GM12872 (cell line): ENCODE data around the gene UNC5CL.

Experiments used
- TF ChIP-seq, protein P1 (sequence below): IDR thresholded peaks from 3 replicates; pipeline ENCODE4 v1.5.1; 2011; ENCODE audit warnings: low read depth, mild to moderate bottlenecking, low read length, moderate library complexity; ENCODE audit not compliant: insufficient read depth

Gene UNC5CL

DNA sequence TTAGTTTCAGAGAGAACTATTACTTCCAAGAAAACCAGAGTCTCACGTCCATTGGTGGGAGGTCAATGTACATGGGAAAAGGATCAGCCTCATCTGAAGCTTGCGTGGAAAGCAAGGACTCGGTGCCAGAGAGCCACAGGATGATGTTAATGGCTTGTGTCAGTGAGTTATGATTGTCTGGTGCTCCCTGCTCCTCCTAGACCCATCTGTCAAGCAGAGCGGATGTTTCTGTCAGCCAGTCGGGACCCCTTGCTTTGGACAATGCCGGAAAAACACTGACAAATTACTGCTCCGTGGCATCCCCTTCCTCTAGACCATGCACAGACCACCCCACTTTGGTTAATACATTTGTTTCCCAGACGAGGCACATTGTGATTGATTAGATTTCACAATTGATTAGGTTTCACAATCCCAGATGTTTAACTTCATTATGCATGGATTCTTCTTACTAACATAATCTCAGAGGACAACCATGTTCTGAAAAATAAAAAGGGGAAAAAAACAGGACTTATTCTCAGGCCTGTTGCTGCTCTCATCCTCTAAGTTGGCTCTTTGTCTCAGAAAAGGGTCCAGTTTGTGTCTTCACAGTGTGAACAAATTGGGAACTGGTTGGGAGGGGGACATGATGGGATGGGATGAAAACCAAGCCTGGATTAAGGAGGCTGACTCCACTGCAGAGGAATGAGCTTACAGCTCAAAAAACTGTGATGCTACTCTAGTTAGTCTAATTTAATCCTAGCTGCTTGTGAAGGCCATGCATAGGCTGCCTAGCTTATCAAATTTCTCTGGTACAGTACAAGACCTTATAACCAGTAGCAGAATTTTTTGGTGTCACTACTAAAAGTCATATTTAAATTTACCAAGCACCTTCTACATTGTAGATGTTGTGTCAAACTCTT is 51.9 kb downstream of the UNC5CL start:
- TF ChIP-seq, protein P1, sequence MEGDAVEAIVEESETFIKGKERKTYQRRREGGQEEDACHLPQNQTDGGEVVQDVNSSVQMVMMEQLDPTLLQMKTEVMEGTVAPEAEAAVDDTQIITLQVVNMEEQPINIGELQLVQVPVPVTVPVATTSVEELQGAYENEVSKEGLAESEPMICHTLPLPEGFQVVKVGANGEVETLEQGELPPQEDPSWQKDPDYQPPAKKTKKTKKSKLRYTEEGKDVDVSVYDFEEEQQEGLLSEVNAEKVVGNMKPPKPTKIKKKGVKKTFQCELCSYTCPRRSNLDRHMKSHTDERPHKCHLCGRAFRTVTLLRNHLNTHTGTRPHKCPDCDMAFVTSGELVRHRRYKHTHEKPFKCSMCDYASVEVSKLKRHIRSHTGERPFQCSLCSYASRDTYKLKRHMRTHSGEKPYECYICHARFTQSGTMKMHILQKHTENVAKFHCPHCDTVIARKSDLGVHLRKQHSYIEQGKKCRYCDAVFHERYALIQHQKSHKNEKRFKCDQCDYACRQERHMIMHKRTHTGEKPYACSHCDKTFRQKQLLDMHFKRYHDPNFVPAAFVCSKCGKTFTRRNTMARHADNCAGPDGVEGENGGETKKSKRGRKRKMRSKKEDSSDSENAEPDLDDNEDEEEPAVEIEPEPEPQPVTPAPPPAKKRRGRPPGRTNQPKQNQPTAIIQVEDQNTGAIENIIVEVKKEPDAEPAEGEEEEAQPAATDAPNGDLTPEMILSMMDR, result no peak

DNA sequence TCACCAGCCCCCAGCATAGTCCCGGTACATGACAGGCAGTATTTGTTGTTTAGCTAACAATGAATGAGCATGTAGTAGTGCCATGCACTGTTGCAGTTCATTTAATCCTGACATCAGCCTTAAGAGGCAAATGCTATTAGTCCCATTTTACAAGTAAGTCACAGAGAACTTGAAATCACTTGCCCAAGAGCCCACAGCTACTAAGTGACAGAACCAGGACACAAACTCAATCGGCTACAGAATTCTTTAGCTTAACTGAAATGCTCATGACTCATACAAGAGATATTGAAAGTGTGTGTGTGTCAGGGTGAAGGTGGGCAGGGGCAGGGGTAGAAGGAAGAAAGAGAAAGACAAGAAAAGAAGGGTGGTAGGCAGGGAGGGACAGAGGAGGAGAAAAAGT is 52.7 kb downstream of the UNC5CL start:
- TF ChIP-seq, protein P1, result no peak

DNA sequence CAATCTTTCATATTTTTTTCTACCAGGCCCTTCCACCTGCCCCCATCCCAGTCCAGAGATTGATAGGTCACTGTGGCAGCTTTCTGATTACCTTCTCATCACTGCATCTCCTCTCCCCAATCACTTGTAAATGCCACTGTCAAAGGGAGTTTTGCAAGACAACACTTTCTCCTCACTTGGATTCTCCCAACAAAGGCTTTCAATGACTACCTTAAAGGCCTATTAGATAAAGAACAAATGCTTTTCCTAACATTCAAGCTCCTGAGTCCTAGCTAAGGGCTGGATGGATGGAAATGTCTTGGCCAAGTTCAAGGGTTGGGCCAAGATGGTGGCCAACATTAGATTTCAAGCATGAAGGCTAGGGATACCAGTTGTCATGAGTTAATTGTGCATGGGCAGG is 55.3 kb downstream of the UNC5CL start:
- TF ChIP-seq, protein P1, result no peak

DNA sequence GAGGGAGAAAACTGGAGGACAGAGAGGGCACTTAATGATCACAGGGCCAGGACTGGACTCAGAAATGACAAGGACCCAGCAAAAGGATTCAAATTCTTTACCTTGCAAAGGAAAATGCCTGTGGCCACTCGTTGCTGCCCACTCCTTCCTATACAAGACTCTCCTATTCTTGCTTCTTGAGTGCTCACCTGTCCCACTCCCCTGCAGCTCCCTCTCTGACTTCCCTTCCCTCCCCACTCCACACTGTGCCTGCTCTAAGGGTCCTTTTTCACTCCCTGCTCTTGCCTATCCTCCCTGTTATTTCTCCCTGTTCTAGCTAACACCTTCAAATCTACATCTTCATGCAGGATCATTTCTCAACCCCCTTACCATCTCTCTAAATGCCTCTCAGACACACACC is 56.1 kb downstream of the UNC5CL start:
- TF ChIP-seq, protein P1, result no peak

DNA sequence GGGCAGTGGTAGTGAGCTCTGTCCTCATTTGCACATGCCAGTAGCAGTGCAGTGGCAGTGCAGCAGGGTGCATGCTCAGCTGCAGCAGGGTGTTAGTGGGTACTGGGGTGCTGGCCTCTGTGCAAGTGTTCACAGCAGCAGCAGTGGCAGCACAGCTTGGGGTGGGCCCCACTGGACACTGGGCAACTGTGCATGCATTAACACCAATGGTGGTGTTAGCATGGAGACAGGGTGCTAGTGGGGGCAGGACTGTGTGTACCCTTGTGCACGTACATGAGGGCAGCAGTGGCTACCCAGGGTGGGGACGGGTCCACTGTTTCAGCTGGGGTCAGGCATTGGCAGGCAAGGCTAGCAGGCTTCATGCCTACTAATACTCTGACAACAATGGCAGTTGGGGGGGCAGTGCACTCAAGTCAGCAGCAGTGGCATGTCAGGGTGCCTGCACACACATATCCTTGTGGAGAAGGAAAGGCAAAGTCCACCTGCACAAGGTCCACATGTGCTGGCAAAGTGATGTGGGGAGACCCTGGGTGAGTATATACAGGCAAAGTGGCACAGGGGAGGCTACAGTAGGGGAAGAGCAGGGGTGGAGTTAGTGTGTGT is 60.2 kb downstream of the UNC5CL start:
- TF ChIP-seq, protein P1, result no peak

DNA sequence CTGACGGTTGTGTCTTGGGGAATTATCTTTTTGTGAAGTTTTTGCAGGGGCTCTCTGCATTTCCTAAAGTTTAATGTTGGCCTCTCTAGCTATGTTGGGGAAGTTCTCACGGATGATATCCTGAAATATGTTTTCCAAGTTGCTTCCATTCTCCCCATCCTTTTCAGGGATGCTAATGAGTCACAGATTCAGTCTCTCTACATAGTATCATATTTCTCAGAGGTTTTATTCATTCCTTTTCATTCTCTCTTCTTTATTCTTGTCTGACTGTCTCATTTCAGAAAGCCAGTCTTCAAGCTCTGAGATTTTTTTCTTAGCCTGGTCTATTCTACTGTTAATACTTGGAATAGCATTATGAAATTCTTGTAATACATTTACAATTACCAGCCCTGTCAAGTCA is 61.3 kb downstream of the UNC5CL start:
- TF ChIP-seq, protein P1, result no peak

DNA sequence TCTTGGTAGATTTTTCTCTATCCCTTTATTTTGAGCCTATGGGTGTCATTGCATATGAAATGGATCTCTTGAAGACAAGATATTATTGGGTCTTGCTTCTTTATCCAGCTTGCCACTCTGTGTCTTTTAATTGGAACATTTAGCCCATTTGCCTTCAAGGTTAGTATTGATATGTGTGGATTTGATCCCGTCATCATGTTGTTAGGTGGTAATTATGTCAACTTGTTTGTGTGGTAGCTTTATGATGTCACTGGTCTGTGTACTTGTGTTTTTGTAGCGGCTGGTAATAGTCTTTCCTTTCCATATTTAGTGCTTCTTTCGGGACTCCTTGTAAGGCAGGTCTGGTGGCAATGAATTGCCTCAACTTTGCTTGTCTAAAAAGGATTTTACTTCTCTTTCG is 61.9 kb downstream of the UNC5CL start:
- TF ChIP-seq, protein P1, result no peak
